SK-N-SH treated with all-trans-retinoic acid at 6 μM for 48 hours (cell line): ENCODE measurements around the gene LRRC25.

Experiments
- CSDC2 ChIP-seq: fragments of 250-450 bp; sonication (Bioruptor Pico); IDR thresholded peaks from 2 replicates; pipeline ENCODE4 v1.5.0; 2020; ENCODE audit warnings: mild to moderate bottlenecking, moderate library complexity
- CSRNP3 ChIP-seq: fragments of 250-450 bp; sonication (Bioruptor Pico); IDR thresholded peaks from 2 replicates; pipeline ENCODE4 v1.5.1; 2021; ENCODE audit warnings: mild to moderate bottlenecking, moderate library complexity
- GLIS3 ChIP-seq: fragments of 250-450 bp; sonication (Bioruptor Pico); IDR thresholded peaks from 2 replicates; pipeline ENCODE4 v1.5.0; 2020; ENCODE audit warnings: mild to moderate bottlenecking, moderate library complexity
- ISL1 ChIP-seq: fragments of 250-450 bp; sonication (Bioruptor Pico); IDR thresholded peaks from 2 replicates; pipeline ENCODE4 v2.1.2; 2022; ENCODE audit warnings: mild to moderate bottlenecking, moderate library complexity
- PATZ1 ChIP-seq: fragments of 250-450 bp; sonication (Bioruptor Pico); IDR thresholded peaks from 2 replicates; pipeline ENCODE4 v1.8.0; 2020; ENCODE audit warnings: mild to moderate bottlenecking, moderate library complexity, borderline replicate concordance
- RARB ChIP-seq: fragments of 250-450 bp; sonication (Bioruptor Pico); IDR thresholded peaks from 2 replicates; pipeline ENCODE4 v1.8.0; 2021; ENCODE audit warnings: mild to moderate bottlenecking, moderate library complexity
- TSHZ2 ChIP-seq: fragments of 250-450 bp; sonication (Bioruptor Pico); IDR thresholded peaks from 2 replicates; pipeline ENCODE4 v1.5.0; 2020; ENCODE audit warnings: mild to moderate bottlenecking, moderate library complexity
- ZFP3 ChIP-seq: fragments of 250-450 bp; sonication (Bioruptor Pico); IDR thresholded peaks from 2 replicates; pipeline ENCODE4 v1.5.0; 2020; ENCODE audit warnings: mild to moderate bottlenecking, moderate library complexity
- ZFP30 ChIP-seq: fragments of 450-650 bp; formaldehyde crosslinking; IDR thresholded peaks from 2 replicates; pipeline ENCODE4 v1.5.0; 2022; ENCODE audit warnings: mild to moderate bottlenecking, moderate library complexity

- TF ChIP-seq CSDC2 (CRISPR knock-in tag) (no peak), ISL1 (CRISPR knock-in tag) (no peak), RARB (CRISPR knock-in tag) (no peak), CSRNP3 (no peak), GLIS3 (CRISPR knock-in tag) (no peak), ZFP3 (CRISPR knock-in tag) (peak; percentile 99), ZFP30 (CRISPR knock-in tag) (no peak), TSHZ2 (CRISPR knock-in tag) (no peak), PATZ1 (CRISPR knock-in tag) (no peak)
These were observed 41.8 kb upstream of the LRRC25 start for GRCh38 chr19:18439025-18439909.
